SU-DHL-6 (cell line): ENCODE data around the gene CADPS.

Experiments used
- EZH2phosphoT487 ChIP-seq: fragments of 200-600 bp; sonication (generic), shearing (Covaris generic); conservative IDR thresholded peaks from 2 replicates; pipeline ENCODE4 v1.6.1; 2018; ENCODE audit warnings: mild to moderate bottlenecking, antibody characterized with exemption, low read length, moderate library complexity, mixed read lengths
- TF ChIP-seq, protein P1 (sequence below): fragments of 200-600 bp; sonication (generic); IDR thresholded peaks from one replicate; pipeline ENCODE4 v1.5.1; 2017; ENCODE audit warnings: antibody characterized with exemption, mild to moderate bottlenecking, low read length, moderate library complexity; ENCODE audit not compliant: insufficient read depth, poor library complexity, severe bottlenecking

GRCh38 chr3:62696011-62696410 lies 179.2 kb downstream of the CADPS start:
- TF ChIP-seq, protein P1, sequence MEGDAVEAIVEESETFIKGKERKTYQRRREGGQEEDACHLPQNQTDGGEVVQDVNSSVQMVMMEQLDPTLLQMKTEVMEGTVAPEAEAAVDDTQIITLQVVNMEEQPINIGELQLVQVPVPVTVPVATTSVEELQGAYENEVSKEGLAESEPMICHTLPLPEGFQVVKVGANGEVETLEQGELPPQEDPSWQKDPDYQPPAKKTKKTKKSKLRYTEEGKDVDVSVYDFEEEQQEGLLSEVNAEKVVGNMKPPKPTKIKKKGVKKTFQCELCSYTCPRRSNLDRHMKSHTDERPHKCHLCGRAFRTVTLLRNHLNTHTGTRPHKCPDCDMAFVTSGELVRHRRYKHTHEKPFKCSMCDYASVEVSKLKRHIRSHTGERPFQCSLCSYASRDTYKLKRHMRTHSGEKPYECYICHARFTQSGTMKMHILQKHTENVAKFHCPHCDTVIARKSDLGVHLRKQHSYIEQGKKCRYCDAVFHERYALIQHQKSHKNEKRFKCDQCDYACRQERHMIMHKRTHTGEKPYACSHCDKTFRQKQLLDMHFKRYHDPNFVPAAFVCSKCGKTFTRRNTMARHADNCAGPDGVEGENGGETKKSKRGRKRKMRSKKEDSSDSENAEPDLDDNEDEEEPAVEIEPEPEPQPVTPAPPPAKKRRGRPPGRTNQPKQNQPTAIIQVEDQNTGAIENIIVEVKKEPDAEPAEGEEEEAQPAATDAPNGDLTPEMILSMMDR = no peak
- TF ChIP-seq EZH2phosphoT487 = no peak
